HepG2 (cell line): Measurements from ENCODE around the gene PA2G4. TPM values are rescaled to one million over a fixed set of nuclear protein-coding genes. Genes with fewer than 3 reads are reported as not detected.
A peak's percentile ranks its signal among the peaks of the same experiment; 100 is the strongest.

Experiments used
- ATAC-seq: fragments of 200-7000 bp; cut with Tn5 transposase; 3 replicates; pipeline ENCODE4 v1.9.1; 2020; ENCODE audit warnings: mild to moderate bottlenecking, moderate library complexity
- BruUV-seq: library from RNA; stranded (reverse); fragments of 400-500 nt; replicated peaks from 2 replicates; lab custom pipeline; 2021; lab: Mats Ljungman, UMichigan
- CTCF ChIA-PET: fragments of 300-600 bp; formaldehyde crosslinking; extraction: SDS; loops from one replicate; lab custom pipeline; 2021; ENCODE audit warnings: low total read pairs, inconsistent platforms, low intra/inter-chr PET ratio; lab: Yijun Ruan, JAX
- POLR2A ChIA-PET: fragments of 350-600 bp; sonication (Branson Sonifier 250); formaldehyde crosslinking; loops from one replicate; lab custom pipeline; 2020; ENCODE audit warnings: antibody characterized with exemption, inconsistent platforms; lab: Yijun Ruan, JAX
- DNase-seq: peaks from one replicate; pipeline ENCODE4 v3.0.0-alpha.2; 2015; ENCODE audit warnings: low spot score
- FAIRE-seq: peaks from 3 replicates; lab custom pipeline; 2011; peaks lifted over from hg19 to GRCh38; lab: Jason Lieb, UNC
- H2AFZ ChIP-seq: one replicate; pipeline ENCODE4 v1.6.1; 2011; ENCODE audit warnings: low read length, inconsistent platforms
- H3K27ac ChIP-seq: fragments of 300-600 bp; 3 replicates; pipeline ENCODE4 v1.8.0; 2011; ENCODE audit warnings: mixed run types, mild to moderate bottlenecking, mixed read lengths, low read length, inconsistent platforms; ENCODE audit not compliant: insufficient read depth; ENCODE audit errors: extremely low read length
- H3K27me3 ChIP-seq, 2 experiments: fragments of 200-600 bp in 1 of 2; 2 replicates in 1 of 2; 3 replicates in 1 of 2; pipeline versions ENCODE4 v1.6.0 to v1.8.0; 2011; ENCODE audit warnings: low read length in 2 of 2, mild to moderate bottlenecking in 2 of 2, moderate library complexity in 2 of 2, inconsistent platforms in 1 of 2; ENCODE audit not compliant: insufficient read depth in 2 of 2, control insufficient read depth in 1 of 2
- H3K36me3 ChIP-seq, 2 experiments: fragments of 200-600 bp in 1 of 2; replicated peaks in 1 of 2; 2 replicates in 1 of 2; 3 replicates in 1 of 2; pipeline versions ENCODE4 v1.5.1 to v1.8.0; 2011; ENCODE audit warnings: low read length in 2 of 2, inconsistent platforms in 1 of 2; ENCODE audit not compliant: insufficient read depth in 2 of 2, control insufficient read depth in 1 of 2
- H3K4me1 ChIP-seq: 2 replicates; pipeline ENCODE4 v1.5.1; 2012; ENCODE audit warnings: low read length, inconsistent platforms; ENCODE audit not compliant: insufficient read depth
- H3K4me2 ChIP-seq: 2 replicates; pipeline ENCODE4 v1.6.0; 2011; ENCODE audit warnings: low read depth, low read length, inconsistent platforms
- H3K4me3 ChIP-seq, 3 experiments: fragments of 200-600 bp in 1 of 3; sonication (generic), shearing (Covaris generic) in 1 of 3; replicated peaks in 1 of 3; 2 replicates each; pipeline ENCODE4 v1.5.1; 2011 to 2016; ENCODE audit warnings: low read length in 3 of 3, inconsistent platforms in 2 of 3, low read depth in 2 of 3, mild to moderate bottlenecking in 2 of 3, control low read depth in 1 of 3, mixed read lengths in 1 of 3; ENCODE audit not compliant: insufficient read depth in 1 of 3
- H3K79me2 ChIP-seq: one replicate; pipeline ENCODE4 v1.6.1; 2011; ENCODE audit warnings: low read length, inconsistent platforms; ENCODE audit not compliant: insufficient read depth
- H3K9ac ChIP-seq: 2 replicates; pipeline ENCODE4 v1.6.0; 2011; ENCODE audit warnings: mild to moderate bottlenecking, low read depth, low read length, inconsistent platforms; ENCODE audit not compliant: insufficient read depth
- H3K9me3 ChIP-seq: 2 replicates; pipeline ENCODE4 v1.5.1; 2012; ENCODE audit warnings: mild to moderate bottlenecking, low read length
- H4K20me1 ChIP-seq: 2 replicates; pipeline ENCODE4 v1.6.0; 2011; ENCODE audit warnings: inconsistent platforms, mild to moderate bottlenecking, low read length, moderate library complexity; ENCODE audit not compliant: insufficient read depth
- CHD2 ChIP-seq: IDR thresholded peaks from 2 replicates; pipeline ENCODE4 v1.6.1; 2011; ENCODE audit warnings: low read depth, low read length, improper control_type of control experiment
- GFI1 ChIP-seq: sonication (generic); formaldehyde crosslinking; IDR thresholded peaks from 2 replicates; pipeline ENCODE4 v1.5.0; 2020; ENCODE audit warnings: missing genetic modification reagents, mild to moderate bottlenecking, borderline replicate concordance
- HOXA5 ChIP-seq: sonication (generic); formaldehyde crosslinking; IDR thresholded peaks from 2 replicates; pipeline ENCODE4 v1.4.0; 2020; ENCODE audit warnings: missing genetic modification reagents
- MAF1 ChIP-seq: sonication (generic); formaldehyde crosslinking; IDR thresholded peaks from 2 replicates; pipeline ENCODE4 v1.5.0; 2020; ENCODE audit warnings: missing genetic modification reagents, borderline replicate concordance
- PBX3 ChIP-seq: sonication (generic); formaldehyde crosslinking; IDR thresholded peaks from 2 replicates; pipeline ENCODE4 v1.8.1; 2023; ENCODE audit warnings: missing genetic modification reagents, inconsistent platforms, borderline replicate concordance
- PHB2 ChIP-seq: fragments of 450-650 bp; IDR thresholded peaks from 2 replicates; pipeline ENCODE4 v1.6.1; 2018; ENCODE audit not compliant: partially characterized antibody
- PHF8 ChIP-seq: sonication (generic); formaldehyde crosslinking; IDR thresholded peaks from 2 replicates; pipeline ENCODE4 v1.5.0; 2020; ENCODE audit warnings: missing genetic modification reagents
- POLR2G ChIP-seq: fragments of 200-400 bp; formaldehyde crosslinking; IDR thresholded peaks from 2 replicates; pipeline ENCODE4 v1.6.1; 2018; ENCODE audit warnings: mild to moderate bottlenecking, low read depth, low read length, moderate library complexity
- RBFOX2 ChIP-seq: fragments of 200-400 bp; formaldehyde crosslinking; IDR thresholded peaks from 2 replicates; pipeline ENCODE4 v1.6.1; 2017; ENCODE audit warnings: low read depth, mild to moderate bottlenecking, low read length
- RFXANK ChIP-seq: IDR thresholded peaks from 2 replicates; pipeline ENCODE4 v1.6.1; 2016
- SMC3 ChIP-seq: IDR thresholded peaks from 2 replicates; pipeline ENCODE4 v1.6.1; 2011; ENCODE audit warnings: low read length, improper control_type of control experiment
- TFDP2 ChIP-seq: sonication (generic); formaldehyde crosslinking; IDR thresholded peaks from 2 replicates; pipeline ENCODE4 v1.4.0; 2020; ENCODE audit warnings: missing genetic modification reagents
- TRIM24 ChIP-seq: sonication (generic); formaldehyde crosslinking; IDR thresholded peaks from 2 replicates; pipeline ENCODE4 v1.8.0; 2022; ENCODE audit warnings: mild to moderate bottlenecking, missing genetic modification reagents
- ZC3H4 ChIP-seq: sonication (generic); formaldehyde crosslinking; IDR thresholded peaks from 2 replicates; pipeline ENCODE4 v1.4.0; 2020; ENCODE audit warnings: missing genetic modification reagents, borderline replicate concordance
- ZFYVE20 ChIP-seq: sonication (generic); formaldehyde crosslinking; IDR thresholded peaks from 2 replicates; pipeline ENCODE4 v1.8.0; 2023; ENCODE audit warnings: low read depth, mild to moderate bottlenecking, moderate library complexity, missing genetic modification reagents, borderline replicate concordance
- ZNF12 ChIP-seq: sonication (generic); formaldehyde crosslinking; IDR thresholded peaks from 2 replicates; pipeline ENCODE4 v1.5.0; 2020; ENCODE audit warnings: missing genetic modification reagents
- ZNF121 ChIP-seq: sonication (generic); formaldehyde crosslinking; IDR thresholded peaks from 2 replicates; pipeline ENCODE4 v1.5.0; 2020; ENCODE audit warnings: mild to moderate bottlenecking, missing genetic modification reagents
- ZNF569 ChIP-seq: sonication (generic); formaldehyde crosslinking; IDR thresholded peaks from 2 replicates; pipeline ENCODE4 v1.5.0; 2020; ENCODE audit warnings: mild to moderate bottlenecking, missing genetic modification reagents, moderate library complexity, borderline replicate concordance
- ZNF687 ChIP-seq: sonication (generic); formaldehyde crosslinking; IDR thresholded peaks from 2 replicates; pipeline ENCODE4 v1.5.1; 2020; ENCODE audit warnings: mild to moderate bottlenecking, missing genetic modification reagents, moderate library complexity
- ZNF891 ChIP-seq: sonication (generic); formaldehyde crosslinking; IDR thresholded peaks from 2 replicates; pipeline ENCODE4 v1.5.0; 2020; ENCODE audit warnings: mild to moderate bottlenecking, missing genetic modification reagents
- WGBS: methylation state at CpG from one replicate; pipeline ENCODE4 v1.1.6; 2017; ENCODE audit warnings: low lambda C conversion rate; 5-methylcytosine and 5-hydroxymethylcytosine counted together
- in situ Hi-C: cut with HindIII; loops from 2 replicates; pipeline ENCODE4 v1.10.0; 2017; ENCODE audit warnings: low pct_unique_long_range_greater_than_20kb; ENCODE audit not compliant: extremely low pct_ligation_motif_present
- intact Hi-C: fragments of 100-400 bp; cut with micrococcal nuclease; formaldehyde crosslinking; loops from one replicate; pipeline ENCODE4 v1.10.0; 2022; ENCODE audit not compliant: unreplicated experiment
- polyA plus RNA-seq, 8 experiments: library from polyadenylated mRNA; depleted of rRNA in 3 of 8; stranded (reverse) in 7 of 8; unstranded in 1 of 8; fragments of >200 nt; fragmentation: Illumina TruSeq in 4 of 8; extraction: Trizol in 4 of 8; gene quantifications; 2 replicates each; pipeline versions ENCODE4 v1.2.1 to v1.2.3, GENCODE V29; 2011 to 2016; ENCODE audit warnings: low read depth in 4 of 8, missing spikeins in 1 of 8, mixed read lengths in 1 of 8; ENCODE audit not compliant: insufficient read depth in 1 of 8
- total RNA-seq, 5 experiments: library from RNA; depleted of rRNA; stranded (reverse); fragments of >200 nt; fragmentation: Illumina TruSeq; extraction: Trizol; gene quantifications; 2 replicates each; pipeline ENCODE4 v1.2.3, GENCODE V29; 2016; ENCODE audit warnings: low read depth in 1 of 5

PA2G4 gene
- total and polyA plus RNA-seq, 2 of the 13 experiments (the other 11 are each of a cell fraction or from before 2014, with no cell fraction given): 147 to 240 TPM

- Histone ChIP-seq H4K20me1 (peaks cover 16% of the 10 kb centered on the region), H3K9ac (no peak overlapping the region), H3K4me1 (peaks cover 47% of the 10 kb centered on the region), H3K79me2 (peaks cover 38% of the 10 kb centered on the region), H3K4me3 (no peak overlapping the region), H3K27me3 (no peaks in the 10 kb centered on the region; a peak in 1 of 5 replicates), H2AFZ (no peak overlapping the region), H3K36me3 (peaks cover 29 to 59% of the 10 kb centered on the region in 2 experiments), H3K4me2 (no peak overlapping the region; the same call in 1 of the 2 replicates), H3K9me3 (no peaks in the 10 kb centered on the region), H3K27ac (peak overlapping the region; percentile 8)
- POLR2A ChIA-PET: interaction anchor here (0.7 to 10.2 kb wide), 4 partner anchors 11 to 33 kb away, joined by 3 to 279 read pairs (median 66); partner anchors contain the start of genes PA2G4, RPL41 and ZC3H10
- no peak for FAIRE-seq
- 94% methylated on average over 15 of the region's 15 CpGs for WGBS
- in situ Hi-C loops: no loop called here
- no peak for ATAC-seq
- BruUV-seq: no TSS peak
- intact Hi-C loops: no loop called here
- no peak for DNase-seq
- CTCF ChIA-PET: no interaction called here
- no peak for TF ChIP-seq PHF8 (CRISPR knock-in tag)
- peak; percentile 28; the same call in 1 of the 2 replicates for TF ChIP-seq ZNF687 (CRISPR knock-in tag)
- TF ChIP-seq RBFOX2: 0 out of 2 replicates have a peak, but pooled peaks have one; percentile 42
- no peak for TF ChIP-seq PHB2
- no peak for TF ChIP-seq ZFYVE20 (CRISPR knock-in tag)
- no peak for TF ChIP-seq HOXA5
- no peak for TF ChIP-seq ZNF12 (CRISPR knock-in tag)
- TF ChIP-seq ZNF121 (CRISPR knock-in tag): no peak
- no peak for TF ChIP-seq ZNF569 (CRISPR knock-in tag)
- no peak for TF ChIP-seq PBX3
- TF ChIP-seq RFXANK: no peak
- no peak for TF ChIP-seq TFDP2 (CRISPR knock-in tag)
- no peak for TF ChIP-seq ZNF891 (CRISPR knock-in tag)
- no peak for TF ChIP-seq ZC3H4
- TF ChIP-seq MAF1 (CRISPR knock-in tag): no peak
- no peak for TF ChIP-seq CHD2
- TF ChIP-seq POLR2G: no peak
- no peak for TF ChIP-seq GFI1
- peak; percentile 35; the same call in 1 of the 2 replicates for TF ChIP-seq SMC3
- no peak for TF ChIP-seq TRIM24 (CRISPR knock-in tag)
Measured at GRCh38 chr12:56084958-56085543, 19.3 kb upstream of the PA2G4 start.
